Hepatocyte (in vitro differentiated cells): ENCODE results near the gene CLSTN1.

Experiments
- CTCF ChIP-seq: fragments of 200-600 bp; sonication (generic); IDR thresholded peaks from 2 replicates; pipeline ENCODE4 v1.5.1; 2016; ENCODE audit warnings: antibody characterized with exemption, mild to moderate bottlenecking; ENCODE audit not compliant: poor library complexity
- EZH2 ChIP-seq: fragments of 200-600 bp; sonication (generic); IDR thresholded peaks from 2 replicates; pipeline ENCODE4 v1.6.1; 2016; ENCODE audit warnings: antibody characterized with exemption, mild to moderate bottlenecking, borderline replicate concordance
- EZH2phosphoT487 ChIP-seq: fragments of 200-600 bp; sonication (generic); IDR thresholded peaks from one replicate; pipeline ENCODE4 v1.6.1; 2018; ENCODE audit warnings: antibody characterized with exemption, mild to moderate bottlenecking, low read depth, moderate library complexity; ENCODE audit not compliant: unreplicated experiment, severe bottlenecking

GRCh38 chr1:9782116-9782751 lies 41.5 kb downstream of the CLSTN1 start:
- no peak for TF ChIP-seq CTCF
- no peak for TF ChIP-seq EZH2phosphoT487
- no peak for TF ChIP-seq EZH2
